ENCODE measurements around the gene IMPACT.

DNA sequence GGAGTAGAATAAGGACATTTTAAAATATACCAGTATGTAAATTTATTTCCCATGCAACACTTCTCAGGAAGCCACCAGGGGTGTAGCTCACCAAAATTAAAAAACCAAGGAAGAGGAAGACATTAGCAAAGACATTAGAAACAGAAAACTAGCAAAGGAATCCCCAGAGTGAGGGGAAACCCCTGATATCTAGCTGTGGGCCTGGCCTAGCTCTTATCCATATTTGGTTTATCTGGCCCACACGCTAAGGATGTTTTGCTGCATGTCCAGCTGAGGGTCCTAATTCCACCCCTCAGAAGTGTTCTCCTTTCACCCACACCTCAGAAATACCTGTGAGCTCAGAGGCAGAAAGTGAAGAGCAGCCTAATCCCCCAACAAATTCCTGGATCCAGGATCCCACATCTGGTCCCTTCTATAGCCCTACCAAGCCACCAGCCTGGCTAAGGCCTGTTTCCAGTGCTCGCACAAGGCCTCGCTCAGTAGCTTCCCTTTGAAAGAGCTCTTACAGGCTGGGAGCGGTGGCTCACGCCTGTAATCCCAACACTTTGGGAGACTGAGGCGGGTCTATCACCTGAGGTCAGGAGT lies 46.2 kb upstream of the IMPACT start:
- no peak for TF ChIP-seq POLR2AphosphoS5 (IDR thresholded peaks at IDR 0.05; ENCODE audit: borderline replicate concordance, low read depth, low read length)
- TF ChIP-seq EZH2 (IDR thresholded peaks at IDR 0.05), result no peak
